Cardiac fibroblast (primary cell): ENCODE results near the gene RPS23.

Source experiments
- DNase-seq, 2 donors: peaks; one replicate each; pipeline versions ENCODE4 v3.0.0 to v3.0.0-alpha.2; 2010; ENCODE audit warnings: low read depth in 2 of 2
- H3K4me3 ChIP-seq, 2 donors: replicated peaks in 1 of 2; 1 replicate in 1 of 2; 2 replicates in 1 of 2; pipeline ENCODE4 v1.5.1; 2011; ENCODE audit warnings: low read depth in 2 of 2, low read length in 2 of 2, mild to moderate bottlenecking in 2 of 2, moderate library complexity in 1 of 2
- TF ChIP-seq, protein P1 (sequence below): IDR thresholded peaks from one replicate; pipeline ENCODE4 v1.5.1; 2011; ENCODE audit warnings: low read depth, mild to moderate bottlenecking, low read length, inconsistent platforms

Gene RPS23

GRCh38 chr5:82265047-82265446 lies 13.1 kb downstream of the RPS23 start:
- peak in 1 of 2 donors; percentile 62 for DNase-seq
- TF ChIP-seq, protein P1, sequence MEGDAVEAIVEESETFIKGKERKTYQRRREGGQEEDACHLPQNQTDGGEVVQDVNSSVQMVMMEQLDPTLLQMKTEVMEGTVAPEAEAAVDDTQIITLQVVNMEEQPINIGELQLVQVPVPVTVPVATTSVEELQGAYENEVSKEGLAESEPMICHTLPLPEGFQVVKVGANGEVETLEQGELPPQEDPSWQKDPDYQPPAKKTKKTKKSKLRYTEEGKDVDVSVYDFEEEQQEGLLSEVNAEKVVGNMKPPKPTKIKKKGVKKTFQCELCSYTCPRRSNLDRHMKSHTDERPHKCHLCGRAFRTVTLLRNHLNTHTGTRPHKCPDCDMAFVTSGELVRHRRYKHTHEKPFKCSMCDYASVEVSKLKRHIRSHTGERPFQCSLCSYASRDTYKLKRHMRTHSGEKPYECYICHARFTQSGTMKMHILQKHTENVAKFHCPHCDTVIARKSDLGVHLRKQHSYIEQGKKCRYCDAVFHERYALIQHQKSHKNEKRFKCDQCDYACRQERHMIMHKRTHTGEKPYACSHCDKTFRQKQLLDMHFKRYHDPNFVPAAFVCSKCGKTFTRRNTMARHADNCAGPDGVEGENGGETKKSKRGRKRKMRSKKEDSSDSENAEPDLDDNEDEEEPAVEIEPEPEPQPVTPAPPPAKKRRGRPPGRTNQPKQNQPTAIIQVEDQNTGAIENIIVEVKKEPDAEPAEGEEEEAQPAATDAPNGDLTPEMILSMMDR = no peak
- H3K4me3 ChIP-seq = no peak overlapping the region

- TF ChIP-seq, protein P1 = peak; percentile 44
- no peak overlapping the region for H3K4me3 ChIP-seq
- peak; percentile 51 to 55 for DNase-seq
These were observed 18.9 kb downstream of the RPS23 start for GRCh38 chr5:82259172-82259800.

DNA sequence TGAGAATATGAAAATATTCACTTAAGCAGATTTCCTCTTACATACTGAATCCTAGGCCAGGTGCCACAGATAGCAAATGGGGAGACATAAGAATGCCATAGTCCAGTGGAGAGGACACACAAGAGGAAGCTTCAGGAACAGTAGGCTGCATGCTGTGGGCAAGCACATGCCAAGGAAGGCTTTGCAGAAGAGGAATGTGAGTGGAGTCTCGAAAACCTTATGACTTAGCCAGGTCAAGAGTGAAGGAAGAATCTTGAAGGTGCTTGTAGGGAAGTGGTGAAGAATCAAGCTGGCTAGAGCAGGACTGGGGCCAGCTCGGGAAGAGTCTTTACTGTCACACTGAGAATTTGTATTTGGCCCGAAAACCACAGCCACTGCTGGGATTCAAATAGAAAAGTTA lies 20.4 kb downstream of the RPS23 start:
- DNase-seq = no peak
- no peak overlapping the region for H3K4me3 ChIP-seq
- TF ChIP-seq, protein P1 = no peak

GRCh38 chr5:82257247-82257646 lies 20.9 kb downstream of the RPS23 start:
- DNase-seq = no peak
- TF ChIP-seq, protein P1 = no peak
- H3K4me3 ChIP-seq = no peak overlapping the region

DNA sequence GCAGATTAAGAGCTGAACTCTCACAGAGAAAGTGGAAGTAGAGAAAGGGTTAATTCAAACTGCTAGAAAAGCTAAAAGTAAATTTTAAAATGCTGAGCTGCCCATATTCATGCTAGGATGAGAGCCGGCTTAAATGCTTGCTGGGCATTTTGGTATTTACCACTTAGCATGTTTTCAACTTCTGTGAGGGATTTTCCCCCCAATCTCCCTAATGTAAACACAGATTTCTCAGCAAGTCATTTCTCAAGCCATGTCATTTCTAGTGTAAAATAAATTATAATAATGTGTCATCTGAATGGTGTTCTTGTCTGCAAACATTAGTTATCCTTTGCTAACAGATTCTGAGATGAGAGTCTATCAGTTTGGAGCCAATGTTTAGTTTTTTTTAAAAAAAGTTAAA lies 22.3 kb downstream of the RPS23 start:
- TF ChIP-seq, protein P1 = no peak
- no peak overlapping the region for H3K4me3 ChIP-seq
- DNase-seq = no peak

DNA sequence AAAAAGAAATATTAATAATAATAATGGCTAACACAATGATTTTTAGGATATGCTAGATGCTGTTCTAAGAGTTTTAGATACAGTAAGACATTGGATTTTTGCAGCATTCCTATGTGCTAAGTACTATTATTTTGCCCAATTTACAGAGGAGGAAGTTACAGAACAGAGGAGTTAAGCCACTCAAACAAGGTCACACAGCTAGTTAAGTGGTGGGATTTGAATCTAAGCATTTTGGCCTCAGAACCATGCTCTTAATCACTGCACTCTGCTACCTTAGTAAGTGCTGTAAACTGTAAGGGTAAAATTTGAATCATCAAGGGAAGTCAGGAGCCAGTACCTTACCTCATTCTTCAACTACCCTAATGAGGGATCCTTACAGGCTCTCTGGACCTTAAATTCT lies 25.4 kb downstream of the RPS23 start:
- no peak overlapping the region for H3K4me3 ChIP-seq
- TF ChIP-seq, protein P1 = no peak
- no peak for DNase-seq
